WTC11 (cell line): ENCODE data around the gene KRTAP5-6.

ENCODE experiments used
- CREB1 ChIP-seq: sonication (generic); formaldehyde crosslinking; IDR thresholded peaks from 2 replicates; pipeline ENCODE4 v1.8.0; 2023; ENCODE audit warnings: mild to moderate bottlenecking, missing genetic modification reagents
- ELF4 ChIP-seq: sonication (generic); formaldehyde crosslinking; IDR thresholded peaks from 2 replicates; pipeline ENCODE4 v1.8.1; 2022; ENCODE audit warnings: low read depth, mild to moderate bottlenecking, moderate library complexity, missing genetic modification reagents
- FOXK1 ChIP-seq: sonication (generic); formaldehyde crosslinking; IDR thresholded peaks from 2 replicates; pipeline ENCODE4 v1.8.0; 2022; ENCODE audit warnings: mild to moderate bottlenecking, moderate library complexity, missing genetic modification reagents
- NFE2L1 ChIP-seq: sonication (generic); formaldehyde crosslinking; IDR thresholded peaks from 2 replicates; pipeline ENCODE4 v1.8.1; 2023; ENCODE audit warnings: missing genetic modification reagents
- ZNF416 ChIP-seq: fragments of 250-450 bp; sonication (Bioruptor Pico); IDR thresholded peaks from 2 replicates; pipeline ENCODE4 v1.9.0; 2021; ENCODE audit warnings: mild to moderate bottlenecking, inconsistent platforms
- TF ChIP-seq, protein P1 (sequence below): sonication (generic); formaldehyde crosslinking; conservative IDR thresholded peaks from 2 replicates; pipeline ENCODE4 v1.8.1; 2023; ENCODE audit warnings: mild to moderate bottlenecking, low read depth, missing genetic modification reagents, moderate library complexity
- TF ChIP-seq, protein P2 (sequence below): fragments of 200-600 bp; IDR thresholded peaks from 2 replicates; pipeline ENCODE4 v1.8.0; 2022; ENCODE audit warnings: antibody characterized with exemption
- TF ChIP-seq, protein P3 (sequence below): sonication (generic); formaldehyde crosslinking; IDR thresholded peaks from 2 replicates; pipeline ENCODE4 v1.8.0; 2022; ENCODE audit warnings: mild to moderate bottlenecking, missing genetic modification reagents
- TF ChIP-seq, protein P4 (sequence below): sonication (generic); formaldehyde crosslinking; IDR thresholded peaks from 2 replicates; pipeline ENCODE4 v1.8.1; 2023; ENCODE audit warnings: mild to moderate bottlenecking, missing genetic modification reagents, moderate library complexity
- TF ChIP-seq, protein P5 (sequence below): sonication (generic); formaldehyde crosslinking; IDR thresholded peaks from 2 replicates; pipeline ENCODE4 v1.8.0; 2022; ENCODE audit warnings: mild to moderate bottlenecking, missing genetic modification reagents

DNA sequence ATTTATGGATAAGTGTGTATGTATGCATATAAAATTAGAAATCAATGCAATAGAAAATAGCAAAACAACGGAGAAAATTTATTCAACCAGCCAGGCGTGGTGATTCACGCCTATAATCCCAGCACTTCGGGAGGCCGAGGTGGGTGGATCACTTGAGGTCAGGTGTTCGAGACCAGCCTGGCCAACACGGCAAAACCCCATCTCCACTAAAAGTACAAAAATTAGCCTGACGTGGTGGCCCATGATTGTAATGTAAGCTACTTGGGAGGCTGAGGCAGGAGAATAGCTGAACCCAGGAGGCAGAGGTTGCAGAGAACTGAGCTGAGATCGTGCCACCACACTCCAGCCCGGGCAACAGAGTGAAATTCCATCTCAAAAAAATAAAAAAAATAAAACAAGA, 5.5 kb downstream of the KRTAP5-6 start:
- TF ChIP-seq ELF4 (CRISPR knock-in tag) (no peak), NFE2L1 (CRISPR knock-in tag) (no peak), ZNF416 (CRISPR knock-in tag) (no peak), FOXK1 (no peak), CREB1 (no peak)
- TF ChIP-seq, protein P1, sequence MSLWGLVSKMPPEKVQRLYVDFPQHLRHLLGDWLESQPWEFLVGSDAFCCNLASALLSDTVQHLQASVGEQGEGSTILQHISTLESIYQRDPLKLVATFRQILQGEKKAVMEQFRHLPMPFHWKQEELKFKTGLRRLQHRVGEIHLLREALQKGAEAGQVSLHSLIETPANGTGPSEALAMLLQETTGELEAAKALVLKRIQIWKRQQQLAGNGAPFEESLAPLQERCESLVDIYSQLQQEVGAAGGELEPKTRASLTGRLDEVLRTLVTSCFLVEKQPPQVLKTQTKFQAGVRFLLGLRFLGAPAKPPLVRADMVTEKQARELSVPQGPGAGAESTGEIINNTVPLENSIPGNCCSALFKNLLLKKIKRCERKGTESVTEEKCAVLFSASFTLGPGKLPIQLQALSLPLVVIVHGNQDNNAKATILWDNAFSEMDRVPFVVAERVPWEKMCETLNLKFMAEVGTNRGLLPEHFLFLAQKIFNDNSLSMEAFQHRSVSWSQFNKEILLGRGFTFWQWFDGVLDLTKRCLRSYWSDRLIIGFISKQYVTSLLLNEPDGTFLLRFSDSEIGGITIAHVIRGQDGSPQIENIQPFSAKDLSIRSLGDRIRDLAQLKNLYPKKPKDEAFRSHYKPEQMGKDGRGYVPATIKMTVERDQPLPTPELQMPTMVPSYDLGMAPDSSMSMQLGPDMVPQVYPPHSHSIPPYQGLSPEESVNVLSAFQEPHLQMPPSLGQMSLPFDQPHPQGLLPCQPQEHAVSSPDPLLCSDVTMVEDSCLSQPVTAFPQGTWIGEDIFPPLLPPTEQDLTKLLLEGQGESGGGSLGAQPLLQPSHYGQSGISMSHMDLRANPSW (CRISPR knock-in tag), result no peak
- TF ChIP-seq, protein P2, sequence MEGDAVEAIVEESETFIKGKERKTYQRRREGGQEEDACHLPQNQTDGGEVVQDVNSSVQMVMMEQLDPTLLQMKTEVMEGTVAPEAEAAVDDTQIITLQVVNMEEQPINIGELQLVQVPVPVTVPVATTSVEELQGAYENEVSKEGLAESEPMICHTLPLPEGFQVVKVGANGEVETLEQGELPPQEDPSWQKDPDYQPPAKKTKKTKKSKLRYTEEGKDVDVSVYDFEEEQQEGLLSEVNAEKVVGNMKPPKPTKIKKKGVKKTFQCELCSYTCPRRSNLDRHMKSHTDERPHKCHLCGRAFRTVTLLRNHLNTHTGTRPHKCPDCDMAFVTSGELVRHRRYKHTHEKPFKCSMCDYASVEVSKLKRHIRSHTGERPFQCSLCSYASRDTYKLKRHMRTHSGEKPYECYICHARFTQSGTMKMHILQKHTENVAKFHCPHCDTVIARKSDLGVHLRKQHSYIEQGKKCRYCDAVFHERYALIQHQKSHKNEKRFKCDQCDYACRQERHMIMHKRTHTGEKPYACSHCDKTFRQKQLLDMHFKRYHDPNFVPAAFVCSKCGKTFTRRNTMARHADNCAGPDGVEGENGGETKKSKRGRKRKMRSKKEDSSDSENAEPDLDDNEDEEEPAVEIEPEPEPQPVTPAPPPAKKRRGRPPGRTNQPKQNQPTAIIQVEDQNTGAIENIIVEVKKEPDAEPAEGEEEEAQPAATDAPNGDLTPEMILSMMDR, result no peak
- TF ChIP-seq, protein P3, sequence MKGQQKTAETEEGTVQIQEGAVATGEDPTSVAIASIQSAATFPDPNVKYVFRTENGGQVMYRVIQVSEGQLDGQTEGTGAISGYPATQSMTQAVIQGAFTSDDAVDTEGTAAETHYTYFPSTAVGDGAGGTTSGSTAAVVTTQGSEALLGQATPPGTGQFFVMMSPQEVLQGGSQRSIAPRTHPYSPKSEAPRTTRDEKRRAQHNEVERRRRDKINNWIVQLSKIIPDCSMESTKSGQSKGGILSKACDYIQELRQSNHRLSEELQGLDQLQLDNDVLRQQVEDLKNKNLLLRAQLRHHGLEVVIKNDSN, result no peak
- TF ChIP-seq, protein P4, sequence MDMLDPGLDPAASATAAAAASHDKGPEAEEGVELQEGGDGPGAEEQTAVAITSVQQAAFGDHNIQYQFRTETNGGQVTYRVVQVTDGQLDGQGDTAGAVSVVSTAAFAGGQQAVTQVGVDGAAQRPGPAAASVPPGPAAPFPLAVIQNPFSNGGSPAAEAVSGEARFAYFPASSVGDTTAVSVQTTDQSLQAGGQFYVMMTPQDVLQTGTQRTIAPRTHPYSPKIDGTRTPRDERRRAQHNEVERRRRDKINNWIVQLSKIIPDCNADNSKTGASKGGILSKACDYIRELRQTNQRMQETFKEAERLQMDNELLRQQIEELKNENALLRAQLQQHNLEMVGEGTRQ (CRISPR knock-in tag), result no peak
- TF ChIP-seq, protein P5, sequence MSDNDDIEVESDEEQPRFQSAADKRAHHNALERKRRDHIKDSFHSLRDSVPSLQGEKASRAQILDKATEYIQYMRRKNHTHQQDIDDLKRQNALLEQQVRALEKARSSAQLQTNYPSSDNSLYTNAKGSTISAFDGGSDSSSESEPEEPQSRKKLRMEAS (CRISPR knock-in tag), result no peak
